ENCODE measurements around the gene ADSS1. TPM values are rescaled to one million over a fixed set of nuclear protein-coding genes. Genes with fewer than 3 reads are reported as not detected.

The ADSS1 gene
- total RNA-seq, 1 experiment from 2014 or later, result 9.9 TPM

DNA sequence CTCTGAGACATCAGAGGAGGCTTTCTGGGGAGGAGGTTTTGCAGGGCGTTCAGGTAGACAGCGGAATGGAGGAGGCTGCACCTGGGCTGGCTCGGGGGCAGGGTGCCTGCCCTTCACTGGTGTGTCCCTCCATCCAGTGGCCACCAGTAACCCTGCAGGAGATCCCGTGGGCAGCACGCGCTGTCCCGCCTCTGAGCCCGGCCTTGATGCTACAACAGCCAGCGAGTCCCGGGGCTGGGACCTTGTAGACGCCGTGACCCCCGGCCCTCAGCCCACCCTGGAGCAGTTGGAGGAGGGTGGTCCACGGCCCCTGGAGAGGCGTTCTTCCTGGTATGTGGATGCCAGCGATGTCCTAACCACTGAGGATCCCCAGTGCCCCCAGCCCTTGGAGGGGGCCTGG lies 10.0 kb upstream of the ADSS1 start:
- H3K4me1 ChIP-seq (ENCODE audit: control insufficient read depth in 1 of 2, insufficient read depth in 2 of 2, low read length in 2 of 2), result no peaks in the 10 kb centered on the region
- TF ChIP-seq, protein P1, sequence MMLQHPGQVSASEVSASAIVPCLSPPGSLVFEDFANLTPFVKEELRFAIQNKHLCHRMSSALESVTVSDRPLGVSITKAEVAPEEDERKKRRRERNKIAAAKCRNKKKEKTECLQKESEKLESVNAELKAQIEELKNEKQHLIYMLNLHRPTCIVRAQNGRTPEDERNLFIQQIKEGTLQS (IDR thresholded peaks at IDR 0.05), result no peak
- TF ChIP-seq SP1 (IDR thresholded peaks at IDR 0.05; ENCODE audit: low read depth), result no peak
- no peak for TF ChIP-seq RAD21 (IDR thresholded peaks at IDR 0.05; ENCODE audit: low read depth)
- TF ChIP-seq, protein P2, sequence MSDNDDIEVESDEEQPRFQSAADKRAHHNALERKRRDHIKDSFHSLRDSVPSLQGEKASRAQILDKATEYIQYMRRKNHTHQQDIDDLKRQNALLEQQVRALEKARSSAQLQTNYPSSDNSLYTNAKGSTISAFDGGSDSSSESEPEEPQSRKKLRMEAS (IDR thresholded peaks at IDR 0.05), result no peak
- TF ChIP-seq ELF1 (IDR thresholded peaks at IDR 0.05; ENCODE audit: borderline replicate concordance, low read depth), result no peak
- TF ChIP-seq TCF7L2 (IDR thresholded peaks at IDR 0.05; ENCODE audit: borderline replicate concordance, extremely low read depth, insufficient read depth, insufficient read length), result no peak
- TF ChIP-seq ZNF274 (IDR thresholded peaks at IDR 0.05; ENCODE audit: low read depth, low read length), result no peak
- TF ChIP-seq, protein P3, sequence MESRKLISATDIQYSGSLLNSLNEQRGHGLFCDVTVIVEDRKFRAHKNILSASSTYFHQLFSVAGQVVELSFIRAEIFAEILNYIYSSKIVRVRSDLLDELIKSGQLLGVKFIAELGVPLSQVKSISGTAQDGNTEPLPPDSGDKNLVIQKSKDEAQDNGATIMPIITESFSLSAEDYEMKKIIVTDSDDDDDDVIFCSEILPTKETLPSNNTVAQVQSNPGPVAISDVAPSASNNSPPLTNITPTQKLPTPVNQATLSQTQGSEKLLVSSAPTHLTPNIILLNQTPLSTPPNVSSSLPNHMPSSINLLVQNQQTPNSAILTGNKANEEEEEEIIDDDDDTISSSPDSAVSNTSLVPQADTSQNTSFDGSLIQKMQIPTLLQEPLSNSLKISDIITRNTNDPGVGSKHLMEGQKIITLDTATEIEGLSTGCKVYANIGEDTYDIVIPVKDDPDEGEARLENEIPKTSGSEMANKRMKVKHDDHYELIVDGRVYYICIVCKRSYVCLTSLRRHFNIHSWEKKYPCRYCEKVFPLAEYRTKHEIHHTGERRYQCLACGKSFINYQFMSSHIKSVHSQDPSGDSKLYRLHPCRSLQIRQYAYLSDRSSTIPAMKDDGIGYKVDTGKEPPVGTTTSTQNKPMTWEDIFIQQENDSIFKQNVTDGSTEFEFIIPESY (IDR thresholded peaks at IDR 0.05; ENCODE audit: extremely low read depth, insufficient replicate concordance, low read length), result no peak
- TF ChIP-seq JUND (IDR thresholded peaks at IDR 0.05), result no peak
- H3K9me2 ChIP-seq (ENCODE audit: insufficient read depth), result no peaks in the 10 kb centered on the region
- no peaks in the 10 kb centered on the region for H3K9me3 ChIP-seq (ENCODE audit: control insufficient read depth in 1 of 2, insufficient read depth in 1 of 2, low read depth in 1 of 2, low read length in 2 of 2)
- no peaks in the 10 kb centered on the region for H3K27me3 ChIP-seq (ENCODE audit: insufficient read depth, low read length)
- RAD21 ChIA-PET (ENCODE audit: low non-redundant PET in 1 of 2, low total read pairs in 2 of 2, uncharacterized antibody in 2 of 2, unreplicated experiment in 2 of 2), result no interaction called here
- no peak overlapping the region for H2AFZ ChIP-seq (ENCODE audit: low read depth, low read length, poor library complexity, severe bottlenecking)
- no peaks in the 10 kb centered on the region for H3K79me2 ChIP-seq (ENCODE audit: insufficient read depth, low read length)
- ATAC-seq (no peak), DNase-seq (ENCODE audit: low read depth, low spot score) (no peak)
- CTCF ChIA-PET, result no interaction called here
- peaks cover 6 to 50% of the 10 kb centered on the region in 2 experiments; a peak in 3 of 4 replicates for H3K36me3 ChIP-seq (ENCODE audit: control insufficient read depth in 1 of 2, insufficient read depth in 2 of 2, low read length in 2 of 2)
- H4K20me1 ChIP-seq (ENCODE audit: insufficient read depth), result no peaks in the 10 kb centered on the region
- intact Hi-C loops (cut with micrococcal nuclease), result no loop called here
- H3K4me2 ChIP-seq (ENCODE audit: low read length), result no peak overlapping the region
- H3K9ac ChIP-seq (ENCODE audit: low read length), result no peak overlapping the region
- no peak overlapping the region for H3K27ac ChIP-seq (ENCODE audit: low read depth, low read length)
- POLR2A ChIA-PET, result no interaction called here
- H3K4me3 ChIP-seq (replicated peaks in 1 of 2; ENCODE audit: low read depth in 1 of 2, low read length in 2 of 2), result no peak overlapping the region
- no TSS peak for BruUV-seq (replicated peaks)
